T-helper 9 cell (primary cell): ENCODE data around the gene MAD1L1.
"Not testable (repeated sequence)": the region's sequence is repeated elsewhere in the genome, so short reads cannot be mapped to it uniquely, and the experiment has no call there.

Source experiments
- DNase-seq: peaks from one replicate; pipeline ENCODE4 v3.0.0-alpha.2; 2020

Gene MAD1L1

DNA sequence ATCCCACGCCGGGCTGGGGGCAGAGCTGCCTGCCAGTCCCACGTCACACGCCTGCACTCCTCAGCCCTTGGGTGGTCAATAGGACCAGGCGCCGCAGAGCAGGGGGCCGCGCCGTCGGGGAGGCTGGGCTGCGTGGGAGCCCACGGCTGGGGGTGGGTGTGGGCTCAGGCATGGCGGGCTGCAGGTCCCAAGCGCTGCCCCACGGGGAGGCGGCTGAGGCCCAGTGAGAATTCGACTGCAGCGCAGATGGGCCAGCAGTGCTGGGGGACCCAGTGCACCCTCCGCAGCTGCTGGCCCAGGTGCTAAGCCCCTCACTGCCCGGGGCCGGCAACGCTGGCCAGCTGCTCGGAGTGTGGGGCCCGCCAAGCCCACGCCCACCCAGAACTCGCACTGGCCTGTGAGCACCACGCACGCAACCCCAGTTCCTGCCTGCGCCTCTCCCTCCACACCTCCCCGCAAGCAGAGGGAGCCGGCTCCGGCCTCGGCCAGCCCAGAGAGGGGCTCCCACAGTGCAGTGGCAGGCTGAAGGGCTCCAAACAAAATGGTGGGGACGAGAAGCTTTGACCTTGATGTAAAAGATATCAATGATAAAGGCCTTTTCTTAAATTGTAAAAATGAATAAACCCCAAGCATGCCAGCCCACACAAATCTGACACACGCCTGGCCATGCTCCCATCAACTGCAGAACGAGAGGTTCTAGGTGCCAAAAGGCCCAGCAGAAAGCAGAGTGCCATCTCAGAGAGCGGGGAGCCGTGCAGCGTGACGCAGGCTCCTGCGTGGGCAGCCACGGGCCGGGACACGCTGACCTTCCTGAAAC lies 255.5 kb downstream of the MAD1L1 start:
- DNase-seq = no peak

DNA sequence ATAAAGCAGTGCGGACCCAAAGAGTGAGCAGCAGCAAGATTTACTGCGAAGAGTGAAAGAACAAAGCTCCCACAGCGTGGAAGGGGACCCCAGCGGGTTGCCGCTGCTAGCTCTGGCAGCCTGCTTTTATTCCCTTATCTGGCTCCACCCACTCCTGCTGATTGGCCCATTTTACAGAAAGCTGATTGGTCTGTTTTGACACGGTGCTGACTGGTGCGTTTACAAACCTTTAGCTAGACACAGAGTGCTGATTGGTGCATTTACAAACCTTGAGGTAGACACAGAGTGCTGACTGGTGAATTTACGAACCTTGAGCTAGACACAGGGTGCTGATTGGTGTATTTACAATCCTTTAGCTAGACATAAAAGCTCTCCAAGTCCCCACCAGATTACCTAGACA lies 256.2 kb downstream of the MAD1L1 start:
- DNase-seq = not testable (repeated sequence)

DNA sequence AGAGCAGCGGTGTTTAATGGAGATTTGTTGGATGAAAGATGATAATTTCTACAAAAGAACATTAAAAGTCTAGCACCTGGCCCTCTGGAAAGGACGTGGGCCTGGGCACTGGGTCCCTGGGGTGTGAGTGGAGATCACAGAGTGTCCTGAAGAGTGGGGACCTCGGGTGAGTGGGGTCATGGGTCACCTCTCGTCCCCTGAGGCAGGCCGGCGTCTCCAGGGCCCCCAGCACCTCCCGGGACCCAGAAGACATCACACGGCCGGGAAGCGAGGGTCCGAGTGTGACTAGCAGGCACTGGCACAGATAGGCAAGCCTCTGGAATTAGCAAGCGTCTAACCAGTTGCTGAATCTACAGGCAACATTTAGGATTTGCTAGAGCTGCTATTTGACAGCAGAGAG lies 257.2 kb downstream of the MAD1L1 start:
- no peak for DNase-seq

GRCh38 chr7:1975179-1975578 lies 257.6 kb downstream of the MAD1L1 start:
- DNase-seq = no peak

DNA sequence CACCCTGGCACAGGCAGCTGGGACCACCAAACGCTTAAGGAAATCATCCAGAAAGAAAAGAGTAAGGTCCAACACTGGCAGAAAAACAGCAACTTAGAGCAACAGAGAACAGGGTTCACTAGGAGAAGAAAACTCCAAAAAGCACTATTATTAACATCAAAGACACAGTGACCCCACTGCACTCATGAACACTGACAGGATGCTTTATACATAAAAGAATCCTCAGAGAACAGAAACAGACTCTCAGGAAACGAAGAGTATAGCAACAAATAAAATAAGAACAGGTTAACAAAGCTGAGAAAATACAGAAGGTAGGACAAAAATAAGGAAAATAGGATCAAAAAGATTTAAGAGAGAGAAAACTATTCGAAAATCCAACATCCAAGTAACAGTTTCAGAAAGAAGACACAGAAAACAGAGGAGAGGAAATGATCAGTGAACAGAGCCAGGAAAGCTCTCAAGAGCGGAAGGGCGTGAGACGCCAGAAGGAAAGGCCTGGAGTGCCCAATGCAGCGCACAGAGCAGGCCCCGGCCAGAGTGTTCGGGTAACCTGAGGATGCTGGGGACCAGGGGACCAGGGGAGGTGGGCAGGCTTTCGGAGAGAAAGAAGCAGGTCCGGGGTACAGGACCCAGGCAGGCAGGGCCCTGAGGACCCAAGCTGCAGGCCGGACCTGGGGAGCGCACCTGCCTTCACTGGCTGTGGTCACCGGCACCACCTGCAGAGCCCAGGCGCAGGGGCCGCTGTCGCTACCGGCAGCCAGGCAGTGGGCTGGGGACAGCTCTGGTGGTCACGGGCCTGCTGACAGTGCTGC lies 258.2 kb downstream of the MAD1L1 start:
- no peak for DNase-seq

DNA sequence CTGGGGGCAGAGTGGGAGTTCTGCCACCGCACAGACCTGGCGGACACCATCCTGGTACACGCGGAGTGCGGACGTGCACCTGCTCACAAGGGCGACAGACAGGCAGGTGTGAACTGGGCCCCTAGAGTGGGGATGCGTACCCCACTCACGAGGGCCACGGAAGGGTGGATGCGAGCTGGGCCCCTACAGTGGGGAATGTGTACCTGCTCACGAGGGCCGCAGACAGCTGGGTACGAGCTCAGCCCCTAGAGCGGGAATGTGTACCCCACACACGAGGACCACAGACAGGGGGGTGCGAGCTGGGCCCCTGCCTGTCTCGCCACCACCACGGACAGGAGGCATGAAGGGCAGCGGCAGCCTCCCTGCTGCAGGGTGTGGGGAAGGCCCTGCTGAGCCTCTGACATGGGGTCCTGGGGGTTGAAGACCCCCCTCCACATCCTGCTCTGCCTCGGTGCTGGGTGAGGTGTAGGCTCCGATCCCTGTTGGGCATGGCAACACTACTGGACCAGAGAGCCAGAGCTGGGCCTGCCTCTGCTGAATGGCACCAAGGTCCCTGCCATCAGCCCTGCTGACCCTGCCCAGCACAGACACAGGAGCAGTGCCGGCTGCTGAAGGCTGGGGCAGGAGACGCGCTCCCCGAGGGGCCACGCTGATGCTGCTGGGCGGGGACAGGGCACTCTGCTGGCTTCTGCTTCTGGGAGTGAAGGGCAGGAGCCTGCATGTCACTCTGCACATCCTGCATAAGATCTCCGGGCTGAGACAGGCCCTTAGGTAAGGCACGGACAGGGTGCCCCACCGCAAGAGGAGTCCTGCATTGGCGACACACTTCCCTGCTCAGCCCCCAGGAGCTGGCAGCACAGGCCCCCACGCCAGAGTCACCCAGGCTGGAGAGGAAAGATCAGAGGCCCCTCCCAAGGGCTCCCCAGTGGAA lies 259.2 kb downstream of the MAD1L1 start:
- DNase-seq = no peak

- no peak for DNase-seq
Measured at GRCh38 chr7:1972744-1973143, 260.0 kb downstream of the MAD1L1 start.

DNA sequence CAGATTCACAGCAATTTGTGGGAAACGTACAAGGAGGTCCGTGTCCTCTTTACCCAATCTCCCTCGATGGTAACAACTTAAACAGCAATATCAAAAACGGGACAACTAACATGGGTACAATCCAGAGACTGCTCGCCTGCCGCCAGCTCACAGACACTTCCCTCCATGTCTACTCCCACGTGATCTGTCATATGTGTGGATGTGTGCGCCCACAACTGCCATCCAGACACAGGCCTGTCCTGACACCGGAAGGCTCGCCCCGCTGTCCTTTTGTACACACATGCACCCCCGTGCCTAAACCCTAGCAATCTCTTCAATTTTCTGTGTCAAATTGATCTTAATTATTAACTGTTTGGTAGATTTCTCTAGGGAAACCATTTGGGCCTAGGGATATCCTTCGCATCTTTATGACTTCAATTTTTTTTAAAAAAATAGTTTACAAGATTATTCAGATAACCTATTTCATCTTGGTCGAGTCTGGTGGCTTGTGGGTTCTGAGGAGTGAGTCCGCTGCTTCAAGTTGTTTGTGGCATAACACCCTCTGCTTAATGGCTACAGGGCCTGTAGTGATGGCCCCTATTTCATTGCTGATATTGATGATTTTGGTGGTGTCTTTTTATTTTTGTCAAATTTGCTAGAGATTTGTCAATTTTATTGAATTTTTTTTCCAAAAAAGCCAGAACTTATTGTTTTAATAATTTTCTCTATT lies 260.6 kb downstream of the MAD1L1 start:
- DNase-seq = no peak

- no peak for DNase-seq
Measured at GRCh38 chr7:1970895-1971294, 261.9 kb downstream of the MAD1L1 start.

DNA sequence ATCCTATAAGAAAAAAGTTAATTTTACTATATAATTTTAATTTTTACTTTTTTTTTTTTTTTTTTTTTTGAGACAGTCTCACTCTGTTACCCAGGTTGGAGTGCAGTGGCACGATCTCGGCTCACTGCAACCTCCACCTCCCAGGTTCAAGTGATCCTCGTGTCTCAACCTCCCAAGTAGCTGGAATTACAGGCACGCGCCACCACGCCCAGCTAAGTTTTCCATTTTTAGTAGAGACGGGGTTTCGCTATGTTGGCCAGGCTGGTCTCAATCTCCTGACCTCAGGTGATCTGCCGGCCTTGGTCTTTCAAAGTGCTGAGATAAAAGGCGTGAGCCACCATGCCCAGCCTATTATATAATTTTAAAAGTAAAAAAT lies 262.5 kb downstream of the MAD1L1 start:
- DNase-seq = not testable (repeated sequence)

DNA sequence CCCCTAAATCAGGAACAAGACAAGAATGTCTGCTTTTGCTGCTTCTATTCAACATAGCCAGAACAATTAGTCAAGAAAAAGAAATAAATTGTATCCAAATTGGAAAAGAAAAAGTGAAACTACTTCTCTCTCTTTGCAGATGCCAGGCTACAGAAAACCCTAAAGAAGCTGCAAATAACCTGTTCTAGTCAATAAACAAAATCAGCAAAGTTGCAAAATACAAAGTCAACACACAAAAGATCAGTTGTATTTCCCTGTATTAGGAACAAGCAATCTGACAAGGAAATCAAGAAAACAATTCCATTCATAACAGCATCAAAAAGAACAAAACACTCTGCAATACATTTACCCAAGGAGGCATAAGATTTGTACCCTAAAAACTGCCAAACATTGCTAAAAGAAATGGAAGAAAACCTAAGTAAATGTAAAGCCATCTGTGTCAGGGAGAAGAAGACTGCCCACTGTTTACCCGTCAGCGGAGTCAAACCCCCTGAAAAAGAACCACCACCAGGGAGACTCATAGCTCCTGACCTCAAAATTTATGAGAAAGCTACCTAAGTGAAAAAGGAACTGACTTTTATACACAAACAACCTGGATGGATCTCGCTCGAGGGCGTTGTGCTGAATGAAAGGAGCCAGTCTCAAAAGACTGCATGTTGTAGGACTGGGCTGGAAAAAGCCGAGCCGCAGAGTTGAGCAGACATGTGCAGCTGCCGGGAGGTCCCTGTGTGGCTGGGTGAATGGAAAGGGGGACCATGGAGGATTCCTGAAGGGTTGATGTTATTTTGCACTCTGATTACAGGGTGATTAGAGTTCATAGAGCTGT lies 263.1 kb downstream of the MAD1L1 start:
- no peak for DNase-seq

DNA sequence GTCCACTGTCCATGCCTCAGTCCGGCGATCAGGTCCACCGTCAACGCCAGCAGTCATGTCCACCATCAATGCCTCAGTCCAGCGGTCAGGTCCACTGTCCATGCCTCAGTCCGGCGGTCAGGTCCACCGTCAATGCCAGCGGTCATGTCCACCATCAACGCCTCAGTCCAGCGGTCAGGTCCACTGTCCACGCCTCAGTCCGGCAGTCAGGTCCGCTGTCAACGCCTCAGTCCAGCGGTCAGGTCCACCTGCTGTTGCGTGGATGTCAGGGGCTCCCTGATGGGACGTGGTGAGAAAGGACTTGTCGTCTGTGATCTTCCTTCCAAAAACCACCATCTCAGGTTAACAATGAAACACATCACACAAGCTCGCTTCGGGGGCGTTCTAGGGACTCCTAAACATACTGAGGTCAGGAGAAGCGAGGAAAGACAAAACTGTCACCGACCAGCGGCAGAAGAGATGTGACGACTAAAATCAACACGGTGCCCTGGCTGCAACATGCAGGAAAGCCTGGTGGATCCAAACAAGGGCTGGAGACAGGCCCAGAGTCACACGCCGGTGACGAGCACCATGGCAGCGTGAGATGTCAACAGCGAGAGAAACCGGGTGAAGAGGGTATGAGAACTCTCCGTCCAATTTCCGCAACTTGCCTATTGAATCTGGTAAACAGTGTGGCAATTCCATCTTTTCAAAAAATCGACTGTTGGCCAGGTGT lies 264.2 kb downstream of the MAD1L1 start:
- DNase-seq = no peak

- DNase-seq = no peak
Measured at GRCh38 chr7:1967512-1968396, 265.0 kb downstream of the MAD1L1 start.

GRCh38 chr7:1966631-1967200 lies 266.0 kb downstream of the MAD1L1 start:
- no peak for DNase-seq

GRCh38 chr7:1965579-1966294 lies 267.0 kb downstream of the MAD1L1 start:
- no peak for DNase-seq

DNA sequence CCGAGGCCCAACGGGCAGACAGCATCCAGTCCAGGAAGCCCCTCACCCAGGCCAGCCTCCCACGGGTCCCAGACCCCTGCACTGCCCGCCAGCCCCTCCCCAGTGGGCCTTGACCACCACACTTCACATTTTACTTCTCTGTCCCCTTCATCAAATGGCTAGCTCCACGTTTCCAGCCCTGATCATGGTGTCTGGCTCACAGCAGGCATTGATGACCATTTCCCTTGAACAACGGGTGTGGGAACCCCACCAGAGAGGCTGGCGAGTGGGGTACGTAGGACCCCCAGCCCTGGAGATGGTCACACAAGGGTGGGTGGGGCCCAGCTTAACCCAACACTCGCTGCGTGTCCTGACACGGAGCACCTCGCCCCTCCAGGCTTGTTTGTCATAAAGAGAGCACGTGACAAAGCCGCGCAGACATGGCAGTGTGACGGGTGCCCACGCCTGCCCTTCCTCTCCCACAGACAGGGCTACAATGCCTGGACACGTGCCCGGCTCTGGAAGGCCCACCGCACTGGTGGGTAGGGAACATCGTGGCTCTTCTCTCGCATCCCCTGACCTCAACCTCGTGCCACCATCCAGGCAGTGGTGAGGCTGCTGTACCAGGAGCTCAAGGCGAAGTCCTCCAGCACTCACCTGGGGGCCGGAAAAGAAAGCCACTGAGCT lies 267.7 kb downstream of the MAD1L1 start:
- DNase-seq = no peak

GRCh38 chr7:1964211-1964912 lies 268.4 kb downstream of the MAD1L1 start:
- DNase-seq = no peak
